ENCODE data around the gene SLC35B2.

DNA sequence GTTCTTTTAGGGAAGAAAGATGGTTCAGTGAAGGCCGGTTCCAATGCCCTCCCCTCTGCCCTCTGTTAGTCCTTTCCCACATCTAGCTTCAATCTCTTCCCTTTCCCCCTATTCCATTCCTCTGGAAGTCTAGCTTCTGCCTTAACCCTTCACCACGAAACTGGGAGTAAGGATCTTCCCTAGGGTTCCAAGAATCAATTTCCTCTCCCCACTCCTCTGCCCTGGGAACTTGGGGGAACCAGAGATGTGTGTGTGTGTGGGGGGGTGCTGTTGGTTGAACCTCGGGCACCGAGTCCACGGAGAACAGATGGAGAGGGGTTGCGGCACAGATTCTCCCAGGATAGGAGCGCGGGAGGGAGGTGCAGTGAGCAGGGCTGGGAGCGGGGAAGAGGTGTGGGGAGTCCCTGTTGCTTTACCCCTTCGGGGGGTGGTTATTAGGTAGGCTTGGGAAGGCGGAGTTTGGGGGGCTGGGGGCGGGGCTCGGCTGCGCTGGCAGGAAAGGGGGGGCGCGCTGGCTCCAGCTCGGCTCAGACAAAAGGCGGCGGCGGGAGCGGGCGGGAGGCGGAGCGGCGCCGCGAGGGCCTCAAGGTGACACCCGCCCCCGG lies 12.7 kb upstream of the SLC35B2 start, which contains the start of gene TMEM151B:
- TF ChIP-seq, protein P1, sequence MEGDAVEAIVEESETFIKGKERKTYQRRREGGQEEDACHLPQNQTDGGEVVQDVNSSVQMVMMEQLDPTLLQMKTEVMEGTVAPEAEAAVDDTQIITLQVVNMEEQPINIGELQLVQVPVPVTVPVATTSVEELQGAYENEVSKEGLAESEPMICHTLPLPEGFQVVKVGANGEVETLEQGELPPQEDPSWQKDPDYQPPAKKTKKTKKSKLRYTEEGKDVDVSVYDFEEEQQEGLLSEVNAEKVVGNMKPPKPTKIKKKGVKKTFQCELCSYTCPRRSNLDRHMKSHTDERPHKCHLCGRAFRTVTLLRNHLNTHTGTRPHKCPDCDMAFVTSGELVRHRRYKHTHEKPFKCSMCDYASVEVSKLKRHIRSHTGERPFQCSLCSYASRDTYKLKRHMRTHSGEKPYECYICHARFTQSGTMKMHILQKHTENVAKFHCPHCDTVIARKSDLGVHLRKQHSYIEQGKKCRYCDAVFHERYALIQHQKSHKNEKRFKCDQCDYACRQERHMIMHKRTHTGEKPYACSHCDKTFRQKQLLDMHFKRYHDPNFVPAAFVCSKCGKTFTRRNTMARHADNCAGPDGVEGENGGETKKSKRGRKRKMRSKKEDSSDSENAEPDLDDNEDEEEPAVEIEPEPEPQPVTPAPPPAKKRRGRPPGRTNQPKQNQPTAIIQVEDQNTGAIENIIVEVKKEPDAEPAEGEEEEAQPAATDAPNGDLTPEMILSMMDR (IDR thresholded peaks at IDR 0.05; ENCODE audit: low read length) = no peak
- TF ChIP-seq EZH2 (optimal IDR thresholded peaks at IDR 0.05; ENCODE audit: low read depth, low read length) (no peak), EZH2phosphoT487 (IDR thresholded peaks at IDR 0.05; ENCODE audit: low read length) (no peak)
